H1 (cell line): Measurements from ENCODE around the gene CD160.

Source experiments
- CTCF ChIP-seq, 3 experiments: IDR thresholded peaks; 1 replicate in 2 of 3; 2 replicates in 1 of 3; pipeline versions ENCODE4 v1.5.1 to v1.6.1; 2011; ENCODE audit warnings: low read length in 3 of 3, mild to moderate bottlenecking in 3 of 3, inconsistent platforms in 2 of 3, low read depth in 1 of 3, moderate library complexity in 1 of 3; ENCODE audit not compliant: insufficient read depth in 1 of 3; ENCODE audit errors: control extremely low read depth in 1 of 3
- POLR2A ChIP-seq, 2 experiments: IDR thresholded peaks; 1 replicate in 1 of 2; 2 replicates in 1 of 2; pipeline ENCODE4 v1.6.1; 2011; ENCODE audit warnings: low read depth in 2 of 2, low read length in 2 of 2, mild to moderate bottlenecking in 2 of 2; ENCODE audit errors: control extremely low read depth in 1 of 2
- POLR2AphosphoS5 ChIP-seq: IDR thresholded peaks from 2 replicates; pipeline ENCODE4 v1.6.1; 2011; ENCODE audit warnings: low read depth, low read length

GRCh38 chr1:145705622-145706021 is 13.7 kb upstream of the CD160 start:
- TF ChIP-seq POLR2A (IDR thresholded peaks at IDR 0.05; ENCODE audit: control extremely low read depth in 1 of 2, low read depth in 2 of 2, low read length in 2 of 2) (no peak), POLR2AphosphoS5 (no peak), CTCF (IDR thresholded peaks at IDR 0.05; ENCODE audit: control extremely low read depth in 1 of 3, insufficient read depth in 1 of 3, low read depth in 1 of 3, low read length in 3 of 3) (no peak)
